ENCODE data around the gene APEH.
"Not testable (repeated sequence)": the region's sequence is repeated elsewhere in the genome, so short reads cannot be mapped to it uniquely, and the experiment has no call there.

DNA sequence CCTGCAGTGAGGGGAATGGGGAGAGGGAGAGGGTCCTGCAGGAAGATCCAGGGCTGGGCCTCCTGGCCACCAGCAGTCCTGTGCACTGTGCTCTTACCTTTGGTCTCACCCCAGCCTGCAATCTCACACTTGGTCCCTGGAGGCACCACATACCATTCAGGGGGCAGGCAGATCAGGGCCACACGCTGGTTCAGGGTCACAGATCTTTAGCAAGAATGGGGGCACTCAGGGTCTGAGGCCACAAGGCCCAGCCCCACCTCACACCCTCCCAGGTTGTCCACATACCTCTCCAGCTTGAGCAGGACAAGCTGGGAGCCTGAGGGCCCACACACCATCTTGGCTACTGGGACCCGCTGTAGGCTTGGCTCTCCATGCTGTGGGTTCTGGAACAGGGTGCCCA is 10.3 kb downstream of the APEH start:
- TF ChIP-seq, protein P1, sequence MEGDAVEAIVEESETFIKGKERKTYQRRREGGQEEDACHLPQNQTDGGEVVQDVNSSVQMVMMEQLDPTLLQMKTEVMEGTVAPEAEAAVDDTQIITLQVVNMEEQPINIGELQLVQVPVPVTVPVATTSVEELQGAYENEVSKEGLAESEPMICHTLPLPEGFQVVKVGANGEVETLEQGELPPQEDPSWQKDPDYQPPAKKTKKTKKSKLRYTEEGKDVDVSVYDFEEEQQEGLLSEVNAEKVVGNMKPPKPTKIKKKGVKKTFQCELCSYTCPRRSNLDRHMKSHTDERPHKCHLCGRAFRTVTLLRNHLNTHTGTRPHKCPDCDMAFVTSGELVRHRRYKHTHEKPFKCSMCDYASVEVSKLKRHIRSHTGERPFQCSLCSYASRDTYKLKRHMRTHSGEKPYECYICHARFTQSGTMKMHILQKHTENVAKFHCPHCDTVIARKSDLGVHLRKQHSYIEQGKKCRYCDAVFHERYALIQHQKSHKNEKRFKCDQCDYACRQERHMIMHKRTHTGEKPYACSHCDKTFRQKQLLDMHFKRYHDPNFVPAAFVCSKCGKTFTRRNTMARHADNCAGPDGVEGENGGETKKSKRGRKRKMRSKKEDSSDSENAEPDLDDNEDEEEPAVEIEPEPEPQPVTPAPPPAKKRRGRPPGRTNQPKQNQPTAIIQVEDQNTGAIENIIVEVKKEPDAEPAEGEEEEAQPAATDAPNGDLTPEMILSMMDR (IDR thresholded peaks at IDR 0.05): not testable (repeated sequence)
- not testable (repeated sequence) for TF ChIP-seq POLR2A (IDR thresholded peaks at IDR 0.05)

All from body of pancreas (tissue), 4 donors.